Calu3 (cell line): Measurements from ENCODE around the gene CEP97. TPM values are rescaled to one million over a fixed set of nuclear protein-coding genes. Genes with fewer than 3 reads are reported as not detected.
"Not testable (repeated sequence)": the region's sequence is repeated elsewhere in the genome, so short reads cannot be mapped to it uniquely, and the experiment has no call there.

Source experiments
- BruUV-seq: library from RNA; stranded (reverse); fragments of 400-500 nt; replicated peaks from 2 replicates; lab custom pipeline; 2021; lab: Mats Ljungman, UMichigan
- CTCF ChIA-PET: fragments of 300-600 bp; sonication (Branson Sonifier 250); formaldehyde crosslinking; loops from one replicate; lab custom pipeline; 2022; ENCODE audit warnings: antibody characterized with exemption; lab: Charles Lee
- DNase-seq: peaks from one replicate; pipeline ENCODE4 v3.0.0; 2022
- H3K27ac Mint-ChIP-seq: one replicate; pipeline ENCODE4 v1.8.0; 2022; ENCODE audit warnings: mixed read lengths; ENCODE audit not compliant: unreplicated experiment
- H3K27me3 Mint-ChIP-seq: one replicate; pipeline ENCODE4 v1.8.0; 2022; ENCODE audit warnings: mixed read lengths; ENCODE audit not compliant: unreplicated experiment
- H3K36me3 Mint-ChIP-seq: one replicate; pipeline ENCODE4 v1.8.0; 2022; ENCODE audit warnings: mild to moderate bottlenecking, moderate library complexity, mixed read lengths; ENCODE audit not compliant: insufficient read depth, unreplicated experiment
- H3K4me1 Mint-ChIP-seq: one replicate; pipeline ENCODE4 v1.8.0; 2022; ENCODE audit warnings: mild to moderate bottlenecking, low read depth, mixed read lengths; ENCODE audit not compliant: unreplicated experiment
- H3K4me3 Mint-ChIP-seq: one replicate; pipeline ENCODE4 v1.8.0; 2022; ENCODE audit warnings: mild to moderate bottlenecking, low read depth, moderate library complexity, mixed read lengths; ENCODE audit not compliant: unreplicated experiment
- H3K9me3 Mint-ChIP-seq: one replicate; pipeline ENCODE4 v1.8.0; 2022; ENCODE audit warnings: low read depth, mixed read lengths; ENCODE audit not compliant: unreplicated experiment
- CTCF ChIP-seq: fragments of 200-600 bp; IDR thresholded peaks from one replicate; pipeline ENCODE4 v1.8.0; 2022; ENCODE audit warnings: antibody characterized with exemption; ENCODE audit not compliant: unreplicated experiment
- intact Hi-C: fragments of 100-400 bp; cut with micrococcal nuclease; formaldehyde crosslinking; loops from one replicate; pipeline ENCODE4 v1.10.0; 2022; ENCODE audit not compliant: unreplicated experiment
- total RNA-seq: library from RNA; stranded (reverse); gene quantifications from 2 replicates; pipeline ENCODE4 v1.2.3, GENCODE V29; 2022

Gene CEP97
- total RNA-seq, 1 experiment from 2014 or later: 5.4 TPM

- intact Hi-C loops: no loop called here
- Mint-ChIP-seq H3K36me3 (no peaks in the 10 kb centered on the region), H3K27ac (no peak overlapping the region), H3K27me3 (no peaks in the 10 kb centered on the region), H3K4me3 (no peak overlapping the region), H3K9me3 (peaks cover 4% of the 10 kb centered on the region), H3K4me1 (no peaks in the 10 kb centered on the region)
- CTCF ChIA-PET: no interaction called here
- DNase-seq: no peak
- BruUV-seq: no TSS peak
- no peak for TF ChIP-seq CTCF
Observed at GRCh38 chr3:101732240-101732641, 7.8 kb downstream of the CEP97 start.

- H3K4me1 Mint-ChIP-seq: no peaks in the 10 kb centered on the region
- intact Hi-C loops: no loop called here
- no peak overlapping the region for H3K4me3 Mint-ChIP-seq
- H3K9me3 Mint-ChIP-seq: peaks cover 12% of the 10 kb centered on the region
- no peaks in the 10 kb centered on the region for H3K27me3 Mint-ChIP-seq
- CTCF ChIA-PET: no interaction called here
- no TSS peak for BruUV-seq
- TF ChIP-seq CTCF: no peak
- DNase-seq: no peak
- no peaks in the 10 kb centered on the region for H3K36me3 Mint-ChIP-seq
- no peak overlapping the region for H3K27ac Mint-ChIP-seq
Observed at GRCh38 chr3:101735833-101736232, 11.4 kb downstream of the CEP97 start.

- H3K36me3 Mint-ChIP-seq, H3K4me3 Mint-ChIP-seq, DNase-seq, intact Hi-C loops, H3K4me1 Mint-ChIP-seq, BruUV-seq, H3K27me3 Mint-ChIP-seq, H3K27ac Mint-ChIP-seq, CTCF ChIA-PET: not testable (repeated sequence)
- H3K9me3 Mint-ChIP-seq: peaks cover 11% of the 10 kb centered on the region
Observed at GRCh38 chr3:101741914-101742313, 17.5 kb downstream of the CEP97 start.

DNA sequence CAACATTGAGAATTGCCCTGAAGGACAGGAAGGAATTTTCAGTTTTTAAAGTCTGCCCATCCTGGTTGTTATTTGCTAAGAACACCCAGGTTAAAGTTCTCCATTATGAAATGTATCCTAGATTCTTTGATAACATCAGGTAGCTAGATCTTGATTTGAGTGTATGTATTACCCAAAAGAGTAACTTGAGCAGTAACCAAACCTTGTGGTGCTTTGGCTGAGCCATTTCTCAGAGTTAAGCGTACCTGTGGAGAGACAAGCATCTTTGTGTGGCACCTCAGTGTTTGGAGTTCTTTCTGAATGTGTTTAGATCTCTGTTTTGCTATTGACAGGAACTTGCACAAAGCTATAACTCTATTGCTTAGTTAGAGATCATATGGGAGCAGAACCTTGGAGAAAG, 20.4 kb downstream of the CEP97 start:
- intact Hi-C loops: no loop called here
- CTCF ChIA-PET: no interaction called here
- no TSS peak for BruUV-seq
- H3K4me1 Mint-ChIP-seq: no peaks in the 10 kb centered on the region
- H3K36me3 Mint-ChIP-seq: no peaks in the 10 kb centered on the region
- no peak for TF ChIP-seq CTCF
- no peaks in the 10 kb centered on the region for H3K9me3 Mint-ChIP-seq
- H3K27me3 Mint-ChIP-seq: no peaks in the 10 kb centered on the region
- H3K27ac Mint-ChIP-seq: no peak overlapping the region
- H3K4me3 Mint-ChIP-seq: no peak overlapping the region
- DNase-seq: no peak

DNA sequence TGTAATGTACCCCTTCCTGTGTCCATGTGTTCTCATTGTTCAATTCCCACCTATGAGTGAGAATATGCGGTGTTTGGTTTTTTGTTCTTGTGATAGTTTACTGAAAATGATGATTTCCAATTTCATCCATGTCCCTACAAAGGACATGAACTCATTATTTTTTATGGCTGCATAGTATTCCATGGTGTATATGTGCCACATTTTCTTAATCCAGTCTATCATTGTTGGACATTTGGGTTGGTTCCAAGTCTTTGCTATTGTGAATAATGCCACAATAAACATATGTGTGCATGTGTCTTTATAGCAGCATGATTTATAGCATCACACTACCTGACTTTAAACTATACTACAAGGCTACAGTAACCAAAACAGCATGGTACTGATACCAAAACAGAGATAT, 21.5 kb downstream of the CEP97 start:
- H3K27ac Mint-ChIP-seq, H3K9me3 Mint-ChIP-seq, intact Hi-C loops, H3K27me3 Mint-ChIP-seq, BruUV-seq, H3K36me3 Mint-ChIP-seq, H3K4me1 Mint-ChIP-seq, DNase-seq, H3K4me3 Mint-ChIP-seq, CTCF ChIA-PET: not testable (repeated sequence)

DNA sequence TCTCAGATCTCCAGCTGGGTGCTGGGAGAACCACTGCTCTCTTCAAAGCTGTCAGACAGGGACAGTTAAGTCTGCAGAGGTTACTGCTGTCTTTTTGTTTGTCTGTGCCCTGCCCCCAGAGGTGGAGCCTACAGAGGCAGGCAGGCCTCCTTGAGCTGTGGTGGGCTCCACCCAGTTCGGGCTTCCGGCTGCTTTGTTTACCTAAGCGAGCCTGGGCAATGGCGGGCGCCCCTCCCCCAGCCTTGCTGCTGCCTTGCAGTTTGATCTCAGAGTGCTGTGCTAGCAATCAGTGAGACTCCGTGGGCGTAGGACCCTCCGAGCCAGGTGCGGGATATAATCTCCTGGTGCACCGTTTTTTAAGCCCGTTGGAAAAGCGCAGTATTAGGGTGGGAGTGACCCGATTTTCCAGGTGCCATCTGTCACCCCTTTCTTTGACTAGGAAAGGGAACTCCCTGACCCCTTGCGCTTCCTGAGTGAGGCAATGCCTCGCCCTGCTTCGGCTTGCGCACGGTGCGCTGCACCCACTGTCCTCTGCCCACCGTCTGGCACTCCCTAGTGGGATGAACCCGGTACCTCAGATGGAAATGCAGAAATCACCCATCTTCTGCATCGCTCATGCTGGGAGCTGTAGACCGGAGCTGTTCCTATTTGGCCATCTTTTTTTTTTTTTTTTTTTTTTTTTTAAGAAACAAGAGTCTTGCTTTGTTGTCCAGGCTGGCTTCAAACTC, 29.1 kb downstream of the CEP97 start:
- H3K4me1 Mint-ChIP-seq, H3K9me3 Mint-ChIP-seq, intact Hi-C loops, CTCF ChIA-PET, H3K27me3 Mint-ChIP-seq, H3K4me3 Mint-ChIP-seq, H3K27ac Mint-ChIP-seq, H3K36me3 Mint-ChIP-seq, DNase-seq, BruUV-seq: not testable (repeated sequence)
